CD4-positive, alpha-beta memory T cell (primary cell): ENCODE results near the gene NDP. TPM values are rescaled to one million over a fixed set of nuclear protein-coding genes. Genes with fewer than 3 reads are reported as not detected.

ENCODE experiments used
- CTCF ChIA-PET: fragments of 350-600 bp; sonication (Branson Sonifier 250); formaldehyde crosslinking; loops from one replicate; lab custom pipeline; 2021; ENCODE audit warnings: inconsistent platforms; ENCODE audit not compliant: partially characterized antibody; lab: Charles Lee
- POLR2A ChIA-PET: fragments of 350-600 bp; sonication (Branson Sonifier 250); formaldehyde crosslinking; loops from one replicate; lab custom pipeline; 2021; ENCODE audit not compliant: partially characterized antibody; lab: Charles Lee
- DNase-seq, 5 donors: peaks; one replicate each; pipeline versions ENCODE4 v3.0.0 to v3.0.0-alpha.2; 2020 to 2022; ENCODE audit warnings: mixed read lengths in 1 of 5
- H3K27ac ChIP-seq: one replicate; pipeline ENCODE4 v1.7.0; 2013; ENCODE audit warnings: low read depth, low read length
- H3K27me3 ChIP-seq: 2 replicates; pipeline ENCODE4 v1.7.0; 2013; ENCODE audit warnings: mild to moderate bottlenecking, low read length, moderate library complexity; ENCODE audit not compliant: insufficient read depth
- H3K36me3 ChIP-seq: 2 replicates; pipeline ENCODE4 v1.7.0; 2013; ENCODE audit warnings: mild to moderate bottlenecking, low read length, moderate library complexity; ENCODE audit not compliant: insufficient read depth
- H3K4me1 ChIP-seq: 2 replicates; pipeline ENCODE4 v1.7.0; 2013; ENCODE audit warnings: mild to moderate bottlenecking, low read length, moderate library complexity; ENCODE audit not compliant: insufficient read depth
- H3K4me3 ChIP-seq, 2 donors: one replicate each; pipeline ENCODE4 v1.7.0; 2013; ENCODE audit warnings: low read length in 2 of 2, mild to moderate bottlenecking in 1 of 2
- H3K9me3 ChIP-seq, 2 donors: one replicate each; pipeline ENCODE4 v1.7.0; 2013; ENCODE audit warnings: low read length in 2 of 2, control low read depth in 1 of 2; ENCODE audit not compliant: control insufficient read depth in 1 of 2
- H3K27ac Mint-ChIP-seq, 7 donors: one replicate each; pipeline ENCODE4 v1.8.0; 2020 to 2021; ENCODE audit warnings: mixed read lengths in 7 of 7, mild to moderate bottlenecking in 6 of 7, inconsistent platforms in 3 of 7, moderate library complexity in 3 of 7
- H3K27me3 Mint-ChIP-seq, 2 donors: one replicate each; pipeline ENCODE4 v1.8.0; 2020 to 2021; ENCODE audit warnings: mixed read lengths in 2 of 2
- H3K36me3 Mint-ChIP-seq, 2 donors: one replicate each; pipeline ENCODE4 v1.8.0; 2020 to 2021; ENCODE audit warnings: mixed read lengths in 2 of 2, inconsistent platforms in 1 of 2, mild to moderate bottlenecking in 1 of 2
- H3K4me1 Mint-ChIP-seq, 4 donors: one replicate each; pipeline ENCODE4 v1.8.0; 2020 to 2021; ENCODE audit warnings: mixed read lengths in 4 of 4, mild to moderate bottlenecking in 1 of 4
- H3K4me3 Mint-ChIP-seq, 8 donors: one replicate each; pipeline ENCODE4 v1.8.0; 2020 to 2021; ENCODE audit warnings: mixed read lengths in 8 of 8, mild to moderate bottlenecking in 7 of 8, moderate library complexity in 6 of 8, inconsistent platforms in 3 of 8
- H3K9me3 Mint-ChIP-seq, 8 donors: one replicate each; pipeline ENCODE4 v1.8.0; 2020 to 2021; ENCODE audit warnings: mixed read lengths in 8 of 8, mild to moderate bottlenecking in 5 of 8, inconsistent platforms in 3 of 8, moderate library complexity in 1 of 8
- intact Hi-C: fragments of 100-400 bp; cut with micrococcal nuclease; formaldehyde crosslinking; loops from one replicate; pipeline ENCODE4 v1.15.1; 2023
- polyA plus RNA-seq, 2 donors: library from polyadenylated mRNA; unstranded; fragments of 300-500 nt; fragmentation: Illumina TruSeq; gene quantifications; one replicate each; pipeline ENCODE4 v1.2.3, GENCODE V29; 2021
- total RNA-seq, 2 experiments: library from RNA; stranded (reverse); gene quantifications; one replicate each; pipeline ENCODE4 v1.2.3, GENCODE V29; 2021

NDP gene
- not detected for total RNA-seq
- not detected for polyA plus RNA-seq

- Mint-ChIP-seq H3K27me3 (peaks cover 6% of the 10 kb centered on the region in 2 donors), H3K27ac (no peak within 1 kb of the TSS), H3K4me1 (peaks cover 6 to 17% (median 11%) of the 10 kb centered on the region in 4 donors), H3K36me3 (no peaks in the 10 kb centered on the region), H3K9me3 (no peaks in the 10 kb centered on the region), H3K4me3 (peak within 1 kb of the TSS; percentile 71 to 87 (median 80))
- ChIA-PET POLR2A (interaction anchor here (1.1 kb wide), 1 partner anchor 10 kb away, joined by 3 read pairs; no protein-coding TSS in a partner anchor), CTCF (no interaction called here)
- Histone ChIP-seq H3K27me3 (no peaks in the 10 kb centered on the region), H3K4me3 (peak within 1 kb of the TSS in 1 of 2 donors; percentile 9), H3K4me1 (peaks cover 9% of the 10 kb centered on the region), H3K36me3 (no peaks in the 10 kb centered on the region), H3K27ac (no peak within 1 kb of the TSS), H3K9me3 (no peaks in the 10 kb centered on the region)
- intact Hi-C loops = no loop called here
- no peak for DNase-seq
Measured at GRCh38 chrX:43973249-43974099, at the start of gene NDP. Gene NDP (minus strand): TSS chrX:43973390. CDS start chrX:43958645, 14,745 bp downstream.

- no peaks in the 10 kb centered on the region for H3K36me3 Mint-ChIP-seq
- no peaks in the 10 kb centered on the region for H3K27me3 ChIP-seq
- peaks cover 0 to 3% (median under 1%) of the 10 kb centered on the region in 4 donors for H3K4me1 Mint-ChIP-seq
- H3K4me3 ChIP-seq = no peak overlapping the region
- no peak overlapping the region for H3K4me3 Mint-ChIP-seq
- no peak for DNase-seq
- H3K9me3 Mint-ChIP-seq = no peaks in the 10 kb centered on the region
- H3K27me3 Mint-ChIP-seq = no peaks in the 10 kb centered on the region
- CTCF ChIA-PET = no interaction called here
- no peaks in the 10 kb centered on the region for H3K36me3 ChIP-seq
- H3K27ac ChIP-seq = no peak overlapping the region
- no peaks in the 10 kb centered on the region for H3K4me1 ChIP-seq
- H3K27ac Mint-ChIP-seq = peak overlapping the region in 1 of 7 donors; percentile 47
- intact Hi-C loops = loop anchor here (10.0 kb wide), 1 partner anchor 522 kb away; the partner anchor contains the start of gene FUNDC1
- POLR2A ChIA-PET = no interaction called here
- no peaks in the 10 kb centered on the region for H3K9me3 ChIP-seq
Measured at GRCh38 chrX:44022964-44023363, 49.8 kb upstream of the NDP start.

GRCh38 chrX:44020693-44021092, 47.5 kb upstream of the NDP start:
- Histone ChIP-seq H3K36me3 (no peaks in the 10 kb centered on the region), H3K27me3 (no peaks in the 10 kb centered on the region), H3K9me3 (no peaks in the 10 kb centered on the region), H3K4me3 (no peak overlapping the region), H3K4me1 (no peaks in the 10 kb centered on the region), H3K27ac (no peak overlapping the region)
- CTCF ChIA-PET = no interaction called here
- Mint-ChIP-seq H3K9me3 (no peaks in the 10 kb centered on the region), H3K4me3 (no peak overlapping the region), H3K4me1 (peaks cover 0 to 3% (median under 1%) of the 10 kb centered on the region in 4 donors), H3K36me3 (no peaks in the 10 kb centered on the region), H3K27ac (no peak overlapping the region), H3K27me3 (no peaks in the 10 kb centered on the region)
- POLR2A ChIA-PET = no interaction called here
- intact Hi-C loops = loop anchor here (10.0 kb wide), 1 partner anchor 524 kb away; the partner anchor contains the start of gene FUNDC1
- no peak for DNase-seq

- ChIA-PET POLR2A (no interaction called here), CTCF (no interaction called here)
- Mint-ChIP-seq H3K4me1 (peaks cover 0 to 2% (median 0%) of the 10 kb centered on the region in 4 donors), H3K36me3 (no peaks in the 10 kb centered on the region), H3K27ac (no peak overlapping the region), H3K27me3 (no peaks in the 10 kb centered on the region), H3K9me3 (no peaks in the 10 kb centered on the region), H3K4me3 (no peak overlapping the region)
- Histone ChIP-seq H3K36me3 (no peaks in the 10 kb centered on the region), H3K4me3 (no peak overlapping the region), H3K4me1 (no peaks in the 10 kb centered on the region), H3K27ac (no peak overlapping the region), H3K27me3 (no peaks in the 10 kb centered on the region), H3K9me3 (no peaks in the 10 kb centered on the region)
- no peak for DNase-seq
- intact Hi-C loops = loop anchor here (10.0 kb wide), 1 partner anchor 525 kb away; the partner anchor contains the start of gene FUNDC1
Measured at GRCh38 chrX:44019911-44020310, 46.7 kb upstream of the NDP start.

- H3K27ac ChIP-seq = no peak overlapping the region
- peaks cover 0 to 1% (median 0%) of the 10 kb centered on the region in 8 donors for H3K9me3 Mint-ChIP-seq
- peaks cover 2 to 7% (median 2%) of the 10 kb centered on the region in 4 donors for H3K4me1 Mint-ChIP-seq
- no peaks in the 10 kb centered on the region for H3K9me3 ChIP-seq
- no peaks in the 10 kb centered on the region for H3K27me3 ChIP-seq
- ChIA-PET POLR2A (no interaction called here), CTCF (no interaction called here)
- H3K4me3 ChIP-seq = no peak overlapping the region
- no peak overlapping the region for H3K27ac Mint-ChIP-seq
- no peak for DNase-seq
- no peaks in the 10 kb centered on the region for H3K36me3 Mint-ChIP-seq
- H3K27me3 Mint-ChIP-seq = no peaks in the 10 kb centered on the region
- intact Hi-C loops = no loop called here
- peaks cover 7% of the 10 kb centered on the region for H3K4me1 ChIP-seq
- no peak overlapping the region for H3K4me3 Mint-ChIP-seq
- no peaks in the 10 kb centered on the region for H3K36me3 ChIP-seq
Measured at GRCh38 chrX:44017676-44018075, 44.5 kb upstream of the NDP start.

- POLR2A ChIA-PET = no interaction called here
- H3K4me3 Mint-ChIP-seq = no peak overlapping the region
- H3K27ac Mint-ChIP-seq = no peak overlapping the region
- CTCF ChIA-PET = no interaction called here
- H3K27me3 ChIP-seq = no peaks in the 10 kb centered on the region
- peaks cover 3 to 14% (median 9%) of the 10 kb centered on the region in 4 donors for H3K4me1 Mint-ChIP-seq
- no peaks in the 10 kb centered on the region for H3K27me3 Mint-ChIP-seq
- no peak overlapping the region for H3K4me3 ChIP-seq
- intact Hi-C loops = no loop called here
- H3K27ac ChIP-seq = no peak overlapping the region
- no peaks in the 10 kb centered on the region for H3K36me3 ChIP-seq
- no peaks in the 10 kb centered on the region for H3K36me3 Mint-ChIP-seq
- peaks cover 10% of the 10 kb centered on the region for H3K4me1 ChIP-seq
- DNase-seq = no peak
- H3K9me3 ChIP-seq = no peaks in the 10 kb centered on the region
- peaks cover 0 to 1% (median 0%) of the 10 kb centered on the region in 8 donors for H3K9me3 Mint-ChIP-seq
Measured at GRCh38 chrX:44016906-44017305, 43.7 kb upstream of the NDP start.

GRCh38 chrX:44012484-44013096, 39.4 kb upstream of the NDP start:
- ChIA-PET CTCF (no interaction called here), POLR2A (no interaction called here)
- intact Hi-C loops = no loop called here
- no peak overlapping the region for H3K27ac ChIP-seq
- no peak overlapping the region for H3K4me3 ChIP-seq
- H3K4me3 Mint-ChIP-seq = peak overlapping the region in 4 of 8 donors; percentile 27 to 54 (median 40)
- H3K9me3 ChIP-seq = no peaks in the 10 kb centered on the region
- peak in 2 of 5 donors; percentile 11 to 53 for DNase-seq
- peaks cover 3 to 21% (median 9%) of the 10 kb centered on the region in 4 donors for H3K4me1 Mint-ChIP-seq
- no peaks in the 10 kb centered on the region for H3K27me3 Mint-ChIP-seq
- peaks cover 0 to 1% (median 0%) of the 10 kb centered on the region in 8 donors for H3K9me3 Mint-ChIP-seq
- H3K4me1 ChIP-seq = peaks cover 10% of the 10 kb centered on the region
- no peaks in the 10 kb centered on the region for H3K36me3 Mint-ChIP-seq
- H3K27me3 ChIP-seq = no peaks in the 10 kb centered on the region
- no peaks in the 10 kb centered on the region for H3K36me3 ChIP-seq
- H3K27ac Mint-ChIP-seq = no peak overlapping the region
